C4-2B (cell line): Measurements from ENCODE around the gene KLK8.

Experiments used
- H3K27ac ChIP-seq: fragments of 450-650 bp; 2 replicates; pipeline ENCODE4 v1.5.1; 2017
- ZFX ChIP-seq: fragments of 450-650 bp; IDR thresholded peaks from 2 replicates; pipeline ENCODE4 v1.6.1; 2017
- TF ChIP-seq, protein P1 (sequence below): fragments of 450-650 bp; conservative IDR thresholded peaks from 2 replicates; pipeline ENCODE4 v1.5.1; 2017; ENCODE audit warnings: mild to moderate bottlenecking

KLK8 gene

DNA sequence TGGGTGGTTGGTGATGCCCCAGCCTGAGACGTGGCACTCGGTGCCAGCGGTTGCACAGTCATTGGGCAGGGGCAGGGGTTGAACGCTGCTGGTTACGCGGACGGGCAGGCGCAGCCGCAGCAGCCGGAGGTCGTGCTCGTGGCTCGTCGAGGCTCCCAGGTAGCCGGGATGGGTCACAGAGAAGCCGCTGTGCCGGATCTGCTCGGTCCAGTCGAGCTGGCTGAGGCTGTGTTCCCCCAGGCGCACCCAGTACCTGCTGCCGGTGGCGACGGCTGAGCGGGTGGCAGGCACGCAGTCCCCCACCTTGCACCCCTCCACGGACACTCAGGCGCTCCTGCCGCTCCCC is 30.4 kb upstream of the KLK8 start:
- no peak overlapping the region for H3K27ac ChIP-seq
- no peak for TF ChIP-seq ZFX
- TF ChIP-seq, protein P1, sequence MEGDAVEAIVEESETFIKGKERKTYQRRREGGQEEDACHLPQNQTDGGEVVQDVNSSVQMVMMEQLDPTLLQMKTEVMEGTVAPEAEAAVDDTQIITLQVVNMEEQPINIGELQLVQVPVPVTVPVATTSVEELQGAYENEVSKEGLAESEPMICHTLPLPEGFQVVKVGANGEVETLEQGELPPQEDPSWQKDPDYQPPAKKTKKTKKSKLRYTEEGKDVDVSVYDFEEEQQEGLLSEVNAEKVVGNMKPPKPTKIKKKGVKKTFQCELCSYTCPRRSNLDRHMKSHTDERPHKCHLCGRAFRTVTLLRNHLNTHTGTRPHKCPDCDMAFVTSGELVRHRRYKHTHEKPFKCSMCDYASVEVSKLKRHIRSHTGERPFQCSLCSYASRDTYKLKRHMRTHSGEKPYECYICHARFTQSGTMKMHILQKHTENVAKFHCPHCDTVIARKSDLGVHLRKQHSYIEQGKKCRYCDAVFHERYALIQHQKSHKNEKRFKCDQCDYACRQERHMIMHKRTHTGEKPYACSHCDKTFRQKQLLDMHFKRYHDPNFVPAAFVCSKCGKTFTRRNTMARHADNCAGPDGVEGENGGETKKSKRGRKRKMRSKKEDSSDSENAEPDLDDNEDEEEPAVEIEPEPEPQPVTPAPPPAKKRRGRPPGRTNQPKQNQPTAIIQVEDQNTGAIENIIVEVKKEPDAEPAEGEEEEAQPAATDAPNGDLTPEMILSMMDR, result no peak

DNA sequence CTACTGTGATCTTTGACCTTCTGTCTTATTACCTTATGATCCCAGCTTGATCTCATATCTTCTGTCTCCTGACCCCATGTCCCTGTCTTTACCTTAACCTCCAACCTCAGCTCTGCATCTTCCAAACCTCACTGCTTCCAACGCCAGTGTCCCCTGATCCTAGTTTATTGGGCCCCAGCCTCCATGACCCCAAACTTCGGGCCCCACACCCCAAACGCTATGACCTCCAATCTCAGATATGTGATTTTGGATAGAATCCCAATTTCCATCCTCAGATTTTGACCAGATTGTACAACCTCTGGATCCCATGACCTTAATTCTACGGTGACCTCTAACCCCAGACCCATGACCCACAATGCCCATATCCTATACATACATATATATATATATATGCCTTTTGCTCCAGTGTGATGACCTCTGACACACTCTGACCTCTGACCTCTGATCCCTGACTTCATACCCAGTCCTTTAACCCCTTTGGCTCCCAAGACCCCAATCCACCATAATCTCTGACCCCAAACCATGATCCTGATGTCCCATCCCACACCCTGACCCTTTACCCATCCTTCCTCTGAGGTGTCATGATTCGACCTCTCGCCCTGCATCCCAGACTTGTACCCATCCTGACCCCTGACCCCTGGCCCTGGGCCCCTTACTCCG is 29.9 kb upstream of the KLK8 start:
- TF ChIP-seq, protein P1, result no peak
- TF ChIP-seq ZFX, result no peak
- H3K27ac ChIP-seq, result no peak overlapping the region

DNA sequence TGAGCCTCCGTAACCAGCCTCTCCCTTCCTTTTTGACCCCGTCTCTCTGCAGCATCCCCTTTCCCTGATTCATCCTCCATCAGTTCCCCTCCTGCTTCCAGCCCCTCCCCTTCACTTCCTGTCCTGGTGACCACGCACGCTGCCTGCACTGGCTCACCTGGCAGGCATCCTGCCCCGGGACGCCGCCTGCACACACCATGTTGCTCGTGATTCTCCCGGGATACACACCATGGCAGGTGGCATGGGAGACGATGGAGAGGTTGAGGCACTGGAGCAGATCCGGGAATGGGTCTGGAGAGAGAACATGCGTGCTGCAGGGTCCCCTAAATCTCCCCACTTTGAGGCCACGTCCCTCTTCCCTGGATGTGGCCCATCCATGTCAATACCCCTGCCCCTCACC is 29.2 kb upstream of the KLK8 start:
- TF ChIP-seq, protein P1, result no peak
- no peak for TF ChIP-seq ZFX
- H3K27ac ChIP-seq, result no peak overlapping the region

GRCh38 chr19:51029718-51030117 is 28.3 kb upstream of the KLK8 start:
- no peak overlapping the region for H3K27ac ChIP-seq
- TF ChIP-seq ZFX, result no peak
- TF ChIP-seq, protein P1, result no peak

DNA sequence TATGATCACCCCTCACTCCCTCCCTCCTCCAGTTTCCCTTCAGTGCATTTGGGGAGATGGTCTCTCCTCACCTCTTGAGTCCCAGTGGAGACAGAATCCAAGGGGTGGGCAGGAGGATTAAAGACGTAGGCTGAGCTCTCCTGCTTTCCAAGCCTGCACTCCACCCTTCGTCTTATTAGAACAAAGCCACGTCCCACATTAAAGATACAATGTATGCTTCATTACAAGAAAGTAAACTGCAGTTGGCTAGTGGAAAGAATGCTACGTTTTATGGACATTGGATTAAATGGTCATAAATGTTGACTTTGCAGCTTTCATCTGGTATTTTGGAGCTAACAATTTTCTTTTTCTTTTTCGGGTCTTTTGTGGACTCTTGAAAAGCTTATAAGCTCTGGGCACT is 26.5 kb upstream of the KLK8 start:
- TF ChIP-seq, protein P1, result no peak
- no peak for TF ChIP-seq ZFX
- H3K27ac ChIP-seq, result no peak overlapping the region

GRCh38 chr19:51027126-51027806 is 25.9 kb upstream of the KLK8 start:
- no peak overlapping the region for H3K27ac ChIP-seq
- TF ChIP-seq ZFX, result no peak
- TF ChIP-seq, protein P1, result no peak

DNA sequence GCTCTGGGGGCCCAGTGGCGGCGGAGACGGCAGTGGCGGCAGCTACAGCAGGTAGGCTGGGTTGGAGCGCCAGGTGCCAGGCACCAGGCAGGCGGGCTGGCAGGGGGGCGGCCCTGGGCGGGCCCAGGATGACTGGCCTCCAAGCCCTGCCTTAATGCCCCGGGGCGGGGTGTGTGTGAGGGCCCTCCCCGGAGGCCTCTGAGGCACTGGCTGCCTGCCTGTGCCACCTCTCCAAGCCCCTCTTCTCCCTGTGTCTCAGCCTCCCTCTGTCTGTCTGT is 25.1 kb upstream of the KLK8 start, which contains the start of gene KLK11:
Gene KLK11, minus strand, starts transcription at position 63 of the 278 bp plus-strand sequence. CDS start 985 bp downstream, outside the sequence.
- TF ChIP-seq, protein P1, result no peak
- TF ChIP-seq ZFX, result no peak
- H3K27ac ChIP-seq, result no peak within 1 kb of the TSS
